DND-41 (cell line): Measurements from ENCODE around the gene B3GNT5.

ENCODE experiments used
- ATAC-seq: fragments of 200-7000 bp; cut with Tn5 transposase; 3 replicates; pipeline ENCODE4 v1.9.1; 2021; ENCODE audit warnings: low read depth; ENCODE audit not compliant: insufficient read depth
- DNase-seq: peaks from one replicate; pipeline ENCODE4 v3.0.0-alpha.2; 2020
- H2AFZ ChIP-seq: 2 replicates; pipeline ENCODE4 v1.6.0; 2012; ENCODE audit warnings: low read depth, low read length
- H3K27ac ChIP-seq: 2 replicates; pipeline ENCODE4 v1.5.1; 2012; ENCODE audit warnings: low read length, inconsistent platforms
- H3K27me3 ChIP-seq: fragments of 200-600 bp; sonication (generic); 2 replicates; pipeline ENCODE4 v1.6.0; 2012; ENCODE audit warnings: low read length, mild to moderate bottlenecking, inconsistent platforms; ENCODE audit not compliant: insufficient read depth, poor library complexity
- H3K36me3 ChIP-seq: 2 replicates; pipeline ENCODE4 v1.5.1; 2012; ENCODE audit warnings: low read length, inconsistent platforms; ENCODE audit not compliant: insufficient read depth
- H3K4me1 ChIP-seq: 2 replicates; pipeline ENCODE4 v1.5.1; 2012; ENCODE audit warnings: mild to moderate bottlenecking, low read length; ENCODE audit not compliant: insufficient read depth
- H3K4me2 ChIP-seq: 2 replicates; pipeline ENCODE4 v1.6.0; 2012; ENCODE audit warnings: mild to moderate bottlenecking, moderate library complexity, low read length, inconsistent platforms; ENCODE audit not compliant: insufficient read depth
- H3K4me3 ChIP-seq, 2 experiments: fragments of 200-600 bp in 1 of 2; shearing (Covaris generic) in 1 of 2; 2 replicates each; pipeline ENCODE4 v1.5.1; 2012 to 2016; ENCODE audit warnings: inconsistent platforms in 2 of 2, low read length in 2 of 2, mild to moderate bottlenecking in 2 of 2, low read depth in 1 of 2, moderate library complexity in 1 of 2
- H3K79me2 ChIP-seq: 2 replicates; pipeline ENCODE4 v1.6.0; 2012; ENCODE audit warnings: low read length, inconsistent platforms; ENCODE audit not compliant: insufficient read depth
- H3K9ac ChIP-seq: 2 replicates; pipeline ENCODE4 v1.6.0; 2012; ENCODE audit warnings: low read depth, mild to moderate bottlenecking, inconsistent platforms, low read length, moderate library complexity
- H3K9me3 ChIP-seq: 2 replicates; pipeline ENCODE4 v1.5.1; 2012; ENCODE audit warnings: low read length, moderate library complexity, mild to moderate bottlenecking, inconsistent platforms; ENCODE audit not compliant: insufficient read depth, severe bottlenecking
- H4K20me1 ChIP-seq: 2 replicates; pipeline ENCODE4 v1.6.0; 2012; ENCODE audit warnings: low read length; ENCODE audit not compliant: insufficient read depth
- EZH2 ChIP-seq: IDR thresholded peaks from 3 replicates; pipeline ENCODE4 v1.6.1; 2012; ENCODE audit warnings: borderline replicate concordance, low read depth, mild to moderate bottlenecking, moderate library complexity, low read length, inconsistent platforms; ENCODE audit not compliant: severe bottlenecking
- TF ChIP-seq, protein P1 (sequence below): IDR thresholded peaks from 2 replicates; pipeline ENCODE4 v1.5.1; 2012; ENCODE audit warnings: borderline replicate concordance, low read length, moderate library complexity, mild to moderate bottlenecking; ENCODE audit not compliant: poor library complexity, severe bottlenecking; ENCODE audit errors: extremely low read depth

Gene B3GNT5

DNA sequence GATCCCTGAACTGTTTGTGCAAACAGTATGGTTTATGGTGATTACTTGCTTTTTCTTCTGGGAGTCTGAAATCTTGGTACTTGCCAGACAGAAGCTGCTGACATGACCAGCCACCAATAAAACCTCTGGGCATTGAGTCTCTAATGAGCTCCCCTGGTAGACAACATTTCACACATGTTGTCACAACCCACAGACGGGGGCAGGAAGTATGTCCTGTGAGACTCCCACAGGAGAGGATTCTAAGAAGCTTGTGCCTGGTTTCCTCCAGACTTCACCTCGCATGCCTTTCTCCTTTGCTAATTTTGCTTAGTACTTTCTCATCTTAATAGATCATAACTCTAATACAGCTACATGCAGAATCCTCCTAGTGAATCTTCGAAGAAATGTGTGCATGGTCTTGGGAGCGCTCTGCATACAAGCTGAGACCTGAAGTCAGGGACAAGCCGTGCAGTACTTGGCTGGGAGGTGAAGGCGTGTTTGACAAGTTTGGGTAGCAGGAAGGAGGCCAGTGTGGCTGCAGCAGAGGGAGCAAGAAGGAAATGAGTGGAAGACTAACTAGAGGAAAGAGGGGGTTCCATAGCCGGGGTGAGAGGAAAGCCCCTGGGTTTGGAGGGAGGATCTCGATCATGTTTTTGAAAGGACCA lies 49.0 kb downstream of the B3GNT5 start:
- TF ChIP-seq, protein P1, sequence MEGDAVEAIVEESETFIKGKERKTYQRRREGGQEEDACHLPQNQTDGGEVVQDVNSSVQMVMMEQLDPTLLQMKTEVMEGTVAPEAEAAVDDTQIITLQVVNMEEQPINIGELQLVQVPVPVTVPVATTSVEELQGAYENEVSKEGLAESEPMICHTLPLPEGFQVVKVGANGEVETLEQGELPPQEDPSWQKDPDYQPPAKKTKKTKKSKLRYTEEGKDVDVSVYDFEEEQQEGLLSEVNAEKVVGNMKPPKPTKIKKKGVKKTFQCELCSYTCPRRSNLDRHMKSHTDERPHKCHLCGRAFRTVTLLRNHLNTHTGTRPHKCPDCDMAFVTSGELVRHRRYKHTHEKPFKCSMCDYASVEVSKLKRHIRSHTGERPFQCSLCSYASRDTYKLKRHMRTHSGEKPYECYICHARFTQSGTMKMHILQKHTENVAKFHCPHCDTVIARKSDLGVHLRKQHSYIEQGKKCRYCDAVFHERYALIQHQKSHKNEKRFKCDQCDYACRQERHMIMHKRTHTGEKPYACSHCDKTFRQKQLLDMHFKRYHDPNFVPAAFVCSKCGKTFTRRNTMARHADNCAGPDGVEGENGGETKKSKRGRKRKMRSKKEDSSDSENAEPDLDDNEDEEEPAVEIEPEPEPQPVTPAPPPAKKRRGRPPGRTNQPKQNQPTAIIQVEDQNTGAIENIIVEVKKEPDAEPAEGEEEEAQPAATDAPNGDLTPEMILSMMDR, result no peak
- no peak for TF ChIP-seq EZH2
- Histone ChIP-seq H3K36me3 (no peaks in the 10 kb centered on the region), H3K79me2 (no peaks in the 10 kb centered on the region), H3K4me3 (no peak overlapping the region), H3K9me3 (no peaks in the 10 kb centered on the region), H2AFZ (no peak overlapping the region), H3K27me3 (no peaks in the 10 kb centered on the region), H3K9ac (no peak overlapping the region), H4K20me1 (no peaks in the 10 kb centered on the region), H3K27ac (no peak overlapping the region), H3K4me1 (peaks cover 12% of the 10 kb centered on the region), H3K4me2 (no peak overlapping the region)
- ATAC-seq, result peak; percentile 83
- peak; percentile 43 for DNase-seq

DNA sequence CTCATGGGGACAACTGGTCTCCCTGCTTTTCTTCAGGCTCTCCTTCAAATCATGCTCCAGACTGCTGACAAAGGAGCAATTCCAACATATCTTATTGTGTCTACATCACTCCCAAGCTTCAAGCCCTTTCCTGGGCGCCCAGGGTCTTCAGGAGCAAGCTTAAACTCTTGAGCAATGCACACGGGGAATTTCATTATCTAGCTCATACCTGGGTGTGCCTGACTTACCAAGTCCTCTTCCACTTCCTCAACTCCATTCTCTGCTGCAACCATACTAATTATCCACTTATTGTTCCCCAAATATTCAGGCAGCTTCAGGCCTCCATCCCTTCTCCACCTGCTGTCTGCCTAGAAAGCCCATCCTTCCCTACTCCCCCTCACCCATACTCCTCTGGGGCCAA lies 50.6 kb downstream of the B3GNT5 start:
- Histone ChIP-seq H3K27me3 (no peaks in the 10 kb centered on the region), H3K9ac (no peak overlapping the region), H3K4me2 (no peak overlapping the region), H3K36me3 (no peaks in the 10 kb centered on the region), H3K4me3 (no peak overlapping the region), H3K9me3 (no peaks in the 10 kb centered on the region), H3K27ac (no peak overlapping the region), H3K79me2 (no peaks in the 10 kb centered on the region), H4K20me1 (no peaks in the 10 kb centered on the region), H2AFZ (no peak overlapping the region), H3K4me1 (peaks cover 12% of the 10 kb centered on the region)
- ATAC-seq, result no peak
- TF ChIP-seq, protein P1, result no peak
- no peak for TF ChIP-seq EZH2
- DNase-seq, result no peak

DNA sequence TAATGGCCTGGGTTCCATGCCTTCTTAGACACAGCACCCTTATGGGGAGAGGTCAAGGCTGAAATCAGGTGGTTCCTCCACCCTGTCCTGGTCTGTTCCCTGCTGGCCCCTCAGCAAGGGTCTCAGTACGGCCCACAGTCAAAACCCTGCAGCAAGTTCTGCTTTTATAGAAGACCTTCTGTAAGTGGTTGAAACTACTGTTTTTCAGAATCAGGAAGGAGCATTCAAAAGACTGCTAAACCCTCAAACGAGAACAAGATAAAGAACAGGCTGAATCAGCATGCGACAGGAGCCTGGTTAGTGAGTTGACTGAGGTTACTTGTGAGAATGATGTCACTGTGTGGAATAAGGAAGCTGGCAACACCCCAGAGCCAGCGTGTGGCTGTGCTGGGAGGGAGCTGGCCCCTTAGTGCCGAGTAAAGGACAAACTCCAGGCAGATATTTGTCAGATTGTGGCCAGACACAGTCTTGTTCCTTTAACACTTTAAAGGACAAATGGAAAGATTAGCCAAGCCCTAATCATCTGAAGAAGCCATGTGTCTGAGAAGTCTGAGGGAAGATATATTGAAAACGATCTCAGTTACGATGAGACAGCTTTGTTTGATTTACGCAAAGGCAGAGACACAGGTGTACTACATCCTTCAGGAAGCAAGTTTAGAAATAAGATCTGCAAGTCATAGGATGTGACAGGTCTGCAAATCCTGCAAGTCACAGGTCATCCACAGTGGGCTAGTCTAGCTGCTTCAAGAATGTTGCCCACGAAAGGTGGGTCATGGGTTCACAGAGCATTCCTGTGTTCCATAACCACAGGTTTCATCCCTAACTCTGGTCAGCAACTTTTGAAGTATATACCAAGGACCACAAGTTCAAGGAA lies 54.0 kb downstream of the B3GNT5 start:
- H3K36me3 ChIP-seq, result no peaks in the 10 kb centered on the region
- no peak overlapping the region for H3K4me2 ChIP-seq
- TF ChIP-seq, protein P1, result no peak
- no peak for TF ChIP-seq EZH2
- no peak overlapping the region for H3K27ac ChIP-seq
- H3K4me3 ChIP-seq, result no peak overlapping the region
- peaks cover 6% of the 10 kb centered on the region for H3K4me1 ChIP-seq
- H2AFZ ChIP-seq, result no peak overlapping the region
- H3K27me3 ChIP-seq, result no peaks in the 10 kb centered on the region
- no peak for DNase-seq
- H4K20me1 ChIP-seq, result no peaks in the 10 kb centered on the region
- H3K9me3 ChIP-seq, result no peaks in the 10 kb centered on the region
- H3K9ac ChIP-seq, result no peak overlapping the region
- H3K79me2 ChIP-seq, result no peaks in the 10 kb centered on the region
- ATAC-seq, result no peak
